SK-N-SH (cell line): ENCODE data around the gene PRDX1. TPM values are rescaled to one million over a fixed set of nuclear protein-coding genes. Genes with fewer than 3 reads are reported as not detected.

Source experiments
- CTCF ChIA-PET: fragments of 300-600, 350-600 bp; formaldehyde crosslinking; extraction: SDS; loops from one replicate; lab custom pipeline; 2021; lab: Yijun Ruan, JAX
- POLR2A ChIA-PET: fragments of 350-600 bp; sonication (Branson Sonifier 250); formaldehyde crosslinking; extraction: SDS; loops from one replicate; lab custom pipeline; 2020; ENCODE audit warnings: antibody characterized with exemption, inconsistent platforms; lab: Yijun Ruan, JAX
- DNase-seq: peaks from one replicate; pipeline ENCODE4 v3.0.0; 2012
- H2AFZ ChIP-seq: fragments of 200-600 bp; sonication (generic); 2 replicates; pipeline ENCODE4 v1.8.1; 2016; ENCODE audit warnings: antibody characterized with exemption, mild to moderate bottlenecking, low read depth
- H3F3A ChIP-seq: fragments of 200-600 bp; sonication (generic); replicated peaks from 2 replicates; pipeline ENCODE3; 2016; ENCODE audit warnings: antibody characterized with exemption, mild to moderate bottlenecking; ENCODE audit not compliant: insufficient read depth
- H3K27ac ChIP-seq, 2 experiments: fragments of 200-500 bp in 1 of 2; fragments of 200-600 bp in 1 of 2; sonication (Bioruptor generic) in 1 of 2; sonication (generic), shearing (Covaris generic) in 1 of 2; 2 replicates each; pipeline versions ENCODE4 v1.5.1 to v1.6.1; 2014 to 2016; ENCODE audit warnings: low read depth in 2 of 2, inconsistent platforms in 1 of 2, low read length in 1 of 2, mild to moderate bottlenecking in 1 of 2, mixed read lengths in 1 of 2
- H3K27me3 ChIP-seq: fragments of 200-600 bp; sonication (generic), shearing (Covaris generic); 2 replicates; pipeline ENCODE4 v1.6.1; 2016; ENCODE audit warnings: mixed run types; ENCODE audit not compliant: insufficient read depth
- H3K36me3 ChIP-seq, 2 experiments: fragments of 200-500 bp in 1 of 2; fragments of 200-600 bp in 1 of 2; sonication (Bioruptor generic) in 1 of 2; sonication (generic) in 1 of 2; replicated peaks in 1 of 2; 2 replicates each; pipeline versions ENCODE3 to v1.5.1; 2014 to 2016; ENCODE audit warnings: low read length in 1 of 2, mild to moderate bottlenecking in 1 of 2; ENCODE audit not compliant: insufficient read depth in 2 of 2, control insufficient read depth in 1 of 2
- H3K4me1 ChIP-seq, 2 experiments: fragments of 200-500 bp in 1 of 2; fragments of 200-600 bp in 1 of 2; sonication (Bioruptor generic) in 1 of 2; sonication (generic), shearing (Covaris generic) in 1 of 2; 2 replicates each; pipeline versions ENCODE4 v1.5.1 to v1.6.1; 2014 to 2016; ENCODE audit warnings: low read depth in 1 of 2, low read length in 1 of 2, mixed run types in 1 of 2; ENCODE audit not compliant: insufficient read depth in 2 of 2, control insufficient read depth in 1 of 2
- H3K4me2 ChIP-seq: fragments of 200-600 bp; sonication (generic), shearing (Covaris generic); 2 replicates; pipeline ENCODE4 v1.6.1; 2017; ENCODE audit warnings: mixed run types
- H3K4me3 ChIP-seq, 2 experiments: fragments of 200-500 bp in 1 of 2; fragments of 200-600 bp in 1 of 2; sonication (Bioruptor generic) in 1 of 2; sonication (generic), shearing (Covaris generic) in 1 of 2; 2 replicates each; pipeline versions ENCODE4 v1.5.1 to v1.8.1; 2014 to 2016; ENCODE audit warnings: low read depth in 2 of 2, inconsistent platforms in 1 of 2, low read length in 1 of 2, mild to moderate bottlenecking in 1 of 2, mixed read lengths in 1 of 2, moderate library complexity in 1 of 2
- H3K79me2 ChIP-seq: fragments of 200-600 bp; sonication (generic); 2 replicates; pipeline ENCODE4 v1.8.1; 2017; ENCODE audit warnings: mild to moderate bottlenecking; ENCODE audit not compliant: insufficient read depth
- H3K9ac ChIP-seq: fragments of 200-600 bp; sonication (generic); 2 replicates; pipeline ENCODE4 v1.6.1; 2017; ENCODE audit warnings: mixed run types
- H3K9me2 ChIP-seq: fragments of 200-600 bp; sonication (generic); 2 replicates; pipeline ENCODE4 v1.6.1; 2017; ENCODE audit warnings: mixed run types
- H3K9me3 ChIP-seq: fragments of 200-600 bp; sonication (generic); 2 replicates; pipeline ENCODE4 v1.6.1; 2017; ENCODE audit warnings: mixed run types, mild to moderate bottlenecking, moderate library complexity
- H4K20me1 ChIP-seq: fragments of 200-600 bp; sonication (generic); 2 replicates; pipeline ENCODE4 v1.6.1; 2017; ENCODE audit warnings: mild to moderate bottlenecking, mixed run types; ENCODE audit not compliant: insufficient read depth
- EP300 ChIP-seq, 2 experiments: IDR thresholded peaks; 2 replicates each; pipeline versions ENCODE4 v1.4.0 to v1.6.1; 2012; ENCODE audit warnings: borderline replicate concordance in 1 of 2, low read depth in 1 of 2, low read length in 1 of 2
- FOXJ3 ChIP-seq: sonication (generic); formaldehyde crosslinking; IDR thresholded peaks from 2 replicates; pipeline ENCODE4 v1.5.1; 2020; ENCODE audit warnings: mild to moderate bottlenecking, missing genetic modification reagents
- GABPA ChIP-seq: IDR thresholded peaks from 2 replicates; pipeline ENCODE4 v1.4.0; 2012; ENCODE audit warnings: low read depth, mild to moderate bottlenecking
- JUND ChIP-seq: IDR thresholded peaks from 2 replicates; pipeline ENCODE4 v1.4.0; 2012
- SMC3 ChIP-seq: IDR thresholded peaks from 2 replicates; pipeline ENCODE4 v1.6.1; 2012; ENCODE audit warnings: low read depth, low read length, improper control_type of control experiment
- TCF12 ChIP-seq: IDR thresholded peaks from 2 replicates; pipeline ENCODE4 v1.4.0; 2012
- TEAD4 ChIP-seq: IDR thresholded peaks from 2 replicates; pipeline ENCODE4 v1.4.0; 2012; ENCODE audit warnings: mild to moderate bottlenecking, borderline replicate concordance; ENCODE audit not compliant: insufficient read depth
- YY1 ChIP-seq: IDR thresholded peaks from 2 replicates; pipeline ENCODE4 v1.4.0; 2012; ENCODE audit warnings: low read depth, mild to moderate bottlenecking
- WGBS: methylation state at CpG from one replicate; pipeline ENCODE4 v1.1.6; 2017; ENCODE audit warnings: low lambda C conversion rate; 5-methylcytosine and 5-hydroxymethylcytosine counted together
- polyA plus RNA-seq, 3 experiments: library from polyadenylated mRNA; depleted of rRNA; stranded (reverse); fragments of >200 nt; gene quantifications; 2 replicates each; pipeline ENCODE4 v1.2.3, GENCODE V29; 2012
- TF ChIP-seq, protein P1 (sequence below): IDR thresholded peaks from 2 replicates; pipeline ENCODE4 v1.4.0; 2012; ENCODE audit warnings: low read depth, borderline replicate concordance
- TF ChIP-seq, protein P2 (sequence below): fragments of 200-600 bp; sonication (generic); IDR thresholded peaks from 2 replicates; pipeline ENCODE4 v1.6.1; 2017; ENCODE audit warnings: antibody characterized with exemption, mild to moderate bottlenecking, moderate library complexity
- TF ChIP-seq, protein P3 (sequence below): IDR thresholded peaks from 2 replicates; pipeline ENCODE4 v1.4.0; 2012; ENCODE audit warnings: low read depth, borderline replicate concordance
- TF ChIP-seq, protein P4 (sequence below): IDR thresholded peaks from 2 replicates; pipeline ENCODE4 v1.6.1; 2012; ENCODE audit warnings: mild to moderate bottlenecking, low read depth, low read length, moderate library complexity
- TF ChIP-seq, protein P5 (sequence below): fragments of 150-350 bp; IDR thresholded peaks from 2 replicates; pipeline ENCODE4 v1.6.1; 2017; ENCODE audit warnings: antibody characterized with exemption, low read length, low read depth, borderline replicate concordance

PRDX1 gene
- polyA plus RNA-seq, 1 of the 3 experiments (the other 2 are of a cell fraction), result 467 TPM

DNA sequence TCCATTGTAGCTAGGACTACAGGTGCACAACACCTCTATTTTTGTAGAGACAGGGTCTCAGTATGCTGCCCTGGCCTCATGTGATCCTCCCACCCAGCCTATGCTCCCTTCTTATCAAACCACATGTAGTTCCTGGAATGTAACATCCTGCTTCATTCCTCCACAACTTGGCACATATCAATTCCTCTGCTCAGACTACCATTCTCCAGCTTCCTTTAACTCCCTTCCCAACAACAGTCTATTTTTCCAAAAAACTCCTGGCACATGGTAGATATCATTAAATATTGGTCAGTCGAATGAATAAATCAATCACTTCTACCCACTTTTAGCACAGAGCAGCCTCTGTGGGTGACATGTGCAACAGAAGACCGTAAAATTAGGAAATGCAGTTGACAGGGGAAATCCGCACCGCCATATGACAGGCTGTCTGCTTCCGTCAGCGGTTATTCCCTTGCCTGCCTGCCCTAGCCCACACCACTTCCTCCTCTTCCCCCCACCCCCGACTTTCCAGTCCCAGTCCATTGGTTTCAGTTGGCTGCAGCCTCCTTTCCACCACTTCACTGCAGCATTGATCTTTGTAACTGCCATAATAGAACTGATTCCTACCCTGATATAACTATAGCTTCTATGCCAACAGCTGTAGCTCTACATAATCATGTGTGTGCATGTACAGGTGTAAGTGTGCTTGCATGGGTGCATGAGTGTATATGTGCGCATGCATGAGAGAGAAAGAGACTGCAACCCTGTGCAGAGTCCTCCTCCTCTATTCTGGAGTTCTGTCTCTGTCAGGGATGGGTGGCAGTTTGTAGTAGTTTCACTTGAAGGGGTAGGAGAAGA is 22.1 kb upstream of the PRDX1 start (continued):
- TF ChIP-seq EP300 (IDR thresholded peaks at IDR 0.05; ENCODE audit: borderline replicate concordance in 1 of 2, low read depth in 1 of 2, low read length in 1 of 2), result no peak

DNA sequence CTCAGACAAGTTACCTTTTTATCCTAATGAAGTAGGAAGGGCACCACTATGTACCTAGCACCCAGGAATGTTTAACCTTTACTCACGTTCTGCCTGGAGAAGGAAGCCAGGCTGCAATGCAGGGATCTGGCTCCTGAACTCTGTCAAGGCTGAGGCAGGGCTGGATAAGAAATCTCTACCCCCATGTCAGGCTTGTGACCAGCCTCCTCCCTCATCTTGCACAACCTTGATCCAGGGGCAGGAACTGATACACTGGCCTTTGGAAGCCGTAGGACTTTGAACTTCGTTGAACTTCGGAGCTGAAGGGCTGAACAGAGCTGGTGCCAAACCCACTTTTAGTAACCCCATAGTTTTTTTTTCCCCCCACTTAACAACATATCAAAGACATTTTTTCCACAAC is 20.9 kb upstream of the PRDX1 start:
- Histone ChIP-seq H3K79me2 (no peaks in the 10 kb centered on the region), H3K9me2 (no peaks in the 10 kb centered on the region), H4K20me1 (no peaks in the 10 kb centered on the region), H3K27ac (no peak overlapping the region), H3F3A (no peaks in the 10 kb centered on the region), H3K4me1 (no peaks in the 10 kb centered on the region), H3K27me3 (no peaks in the 10 kb centered on the region), H3K9me3 (no peaks in the 10 kb centered on the region), H3K36me3 (no peaks in the 10 kb centered on the region), H2AFZ (no peak overlapping the region), H3K9ac (no peak overlapping the region), H3K4me3 (no peak overlapping the region), H3K4me2 (no peak overlapping the region)
- CTCF ChIA-PET, result interaction anchor here (1.5 kb wide), 1 partner anchor 30 kb away, joined by 6 read pairs; no protein-coding TSS in a partner anchor
- TF ChIP-seq, protein P1, sequence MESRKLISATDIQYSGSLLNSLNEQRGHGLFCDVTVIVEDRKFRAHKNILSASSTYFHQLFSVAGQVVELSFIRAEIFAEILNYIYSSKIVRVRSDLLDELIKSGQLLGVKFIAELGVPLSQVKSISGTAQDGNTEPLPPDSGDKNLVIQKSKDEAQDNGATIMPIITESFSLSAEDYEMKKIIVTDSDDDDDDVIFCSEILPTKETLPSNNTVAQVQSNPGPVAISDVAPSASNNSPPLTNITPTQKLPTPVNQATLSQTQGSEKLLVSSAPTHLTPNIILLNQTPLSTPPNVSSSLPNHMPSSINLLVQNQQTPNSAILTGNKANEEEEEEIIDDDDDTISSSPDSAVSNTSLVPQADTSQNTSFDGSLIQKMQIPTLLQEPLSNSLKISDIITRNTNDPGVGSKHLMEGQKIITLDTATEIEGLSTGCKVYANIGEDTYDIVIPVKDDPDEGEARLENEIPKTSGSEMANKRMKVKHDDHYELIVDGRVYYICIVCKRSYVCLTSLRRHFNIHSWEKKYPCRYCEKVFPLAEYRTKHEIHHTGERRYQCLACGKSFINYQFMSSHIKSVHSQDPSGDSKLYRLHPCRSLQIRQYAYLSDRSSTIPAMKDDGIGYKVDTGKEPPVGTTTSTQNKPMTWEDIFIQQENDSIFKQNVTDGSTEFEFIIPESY, result no peak
- TF ChIP-seq, protein P2, sequence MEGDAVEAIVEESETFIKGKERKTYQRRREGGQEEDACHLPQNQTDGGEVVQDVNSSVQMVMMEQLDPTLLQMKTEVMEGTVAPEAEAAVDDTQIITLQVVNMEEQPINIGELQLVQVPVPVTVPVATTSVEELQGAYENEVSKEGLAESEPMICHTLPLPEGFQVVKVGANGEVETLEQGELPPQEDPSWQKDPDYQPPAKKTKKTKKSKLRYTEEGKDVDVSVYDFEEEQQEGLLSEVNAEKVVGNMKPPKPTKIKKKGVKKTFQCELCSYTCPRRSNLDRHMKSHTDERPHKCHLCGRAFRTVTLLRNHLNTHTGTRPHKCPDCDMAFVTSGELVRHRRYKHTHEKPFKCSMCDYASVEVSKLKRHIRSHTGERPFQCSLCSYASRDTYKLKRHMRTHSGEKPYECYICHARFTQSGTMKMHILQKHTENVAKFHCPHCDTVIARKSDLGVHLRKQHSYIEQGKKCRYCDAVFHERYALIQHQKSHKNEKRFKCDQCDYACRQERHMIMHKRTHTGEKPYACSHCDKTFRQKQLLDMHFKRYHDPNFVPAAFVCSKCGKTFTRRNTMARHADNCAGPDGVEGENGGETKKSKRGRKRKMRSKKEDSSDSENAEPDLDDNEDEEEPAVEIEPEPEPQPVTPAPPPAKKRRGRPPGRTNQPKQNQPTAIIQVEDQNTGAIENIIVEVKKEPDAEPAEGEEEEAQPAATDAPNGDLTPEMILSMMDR, result no peak
- TF ChIP-seq TCF12 (no peak), JUND (no peak), EP300 (IDR thresholded peaks at IDR 0.05; ENCODE audit: borderline replicate concordance in 1 of 2, low read depth in 1 of 2, low read length in 1 of 2) (no peak), GABPA (no peak), FOXJ3 (no peak), SMC3 (no peak), TEAD4 (no peak), YY1 (no peak)
- TF ChIP-seq, protein P3, sequence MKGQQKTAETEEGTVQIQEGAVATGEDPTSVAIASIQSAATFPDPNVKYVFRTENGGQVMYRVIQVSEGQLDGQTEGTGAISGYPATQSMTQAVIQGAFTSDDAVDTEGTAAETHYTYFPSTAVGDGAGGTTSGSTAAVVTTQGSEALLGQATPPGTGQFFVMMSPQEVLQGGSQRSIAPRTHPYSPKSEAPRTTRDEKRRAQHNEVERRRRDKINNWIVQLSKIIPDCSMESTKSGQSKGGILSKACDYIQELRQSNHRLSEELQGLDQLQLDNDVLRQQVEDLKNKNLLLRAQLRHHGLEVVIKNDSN, result no peak
- TF ChIP-seq, protein P4, sequence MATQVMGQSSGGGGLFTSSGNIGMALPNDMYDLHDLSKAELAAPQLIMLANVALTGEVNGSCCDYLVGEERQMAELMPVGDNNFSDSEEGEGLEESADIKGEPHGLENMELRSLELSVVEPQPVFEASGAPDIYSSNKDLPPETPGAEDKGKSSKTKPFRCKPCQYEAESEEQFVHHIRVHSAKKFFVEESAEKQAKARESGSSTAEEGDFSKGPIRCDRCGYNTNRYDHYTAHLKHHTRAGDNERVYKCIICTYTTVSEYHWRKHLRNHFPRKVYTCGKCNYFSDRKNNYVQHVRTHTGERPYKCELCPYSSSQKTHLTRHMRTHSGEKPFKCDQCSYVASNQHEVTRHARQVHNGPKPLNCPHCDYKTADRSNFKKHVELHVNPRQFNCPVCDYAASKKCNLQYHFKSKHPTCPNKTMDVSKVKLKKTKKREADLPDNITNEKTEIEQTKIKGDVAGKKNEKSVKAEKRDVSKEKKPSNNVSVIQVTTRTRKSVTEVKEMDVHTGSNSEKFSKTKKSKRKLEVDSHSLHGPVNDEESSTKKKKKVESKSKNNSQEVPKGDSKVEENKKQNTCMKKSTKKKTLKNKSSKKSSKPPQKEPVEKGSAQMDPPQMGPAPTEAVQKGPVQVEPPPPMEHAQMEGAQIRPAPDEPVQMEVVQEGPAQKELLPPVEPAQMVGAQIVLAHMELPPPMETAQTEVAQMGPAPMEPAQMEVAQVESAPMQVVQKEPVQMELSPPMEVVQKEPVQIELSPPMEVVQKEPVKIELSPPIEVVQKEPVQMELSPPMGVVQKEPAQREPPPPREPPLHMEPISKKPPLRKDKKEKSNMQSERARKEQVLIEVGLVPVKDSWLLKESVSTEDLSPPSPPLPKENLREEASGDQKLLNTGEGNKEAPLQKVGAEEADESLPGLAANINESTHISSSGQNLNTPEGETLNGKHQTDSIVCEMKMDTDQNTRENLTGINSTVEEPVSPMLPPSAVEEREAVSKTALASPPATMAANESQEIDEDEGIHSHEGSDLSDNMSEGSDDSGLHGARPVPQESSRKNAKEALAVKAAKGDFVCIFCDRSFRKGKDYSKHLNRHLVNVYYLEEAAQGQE, result no peak
- TF ChIP-seq, protein P5, sequence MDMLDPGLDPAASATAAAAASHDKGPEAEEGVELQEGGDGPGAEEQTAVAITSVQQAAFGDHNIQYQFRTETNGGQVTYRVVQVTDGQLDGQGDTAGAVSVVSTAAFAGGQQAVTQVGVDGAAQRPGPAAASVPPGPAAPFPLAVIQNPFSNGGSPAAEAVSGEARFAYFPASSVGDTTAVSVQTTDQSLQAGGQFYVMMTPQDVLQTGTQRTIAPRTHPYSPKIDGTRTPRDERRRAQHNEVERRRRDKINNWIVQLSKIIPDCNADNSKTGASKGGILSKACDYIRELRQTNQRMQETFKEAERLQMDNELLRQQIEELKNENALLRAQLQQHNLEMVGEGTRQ, result no peak
- DNase-seq, result no peak
- POLR2A ChIA-PET, result interaction anchor here (0.8 kb wide), 1 partner anchor 8 kb away, joined by 3 read pairs; no protein-coding TSS in a partner anchor
- WGBS, result 72% methylated on average over 4 of the region's 4 CpGs
